Measurements from ENCODE around the gene RASSF7. TPM values are rescaled to one million over a fixed set of nuclear protein-coding genes. Genes with fewer than 3 reads are reported as not detected.
A peak's percentile ranks its signal among the peaks of the same experiment; 100 is the strongest.

Gene RASSF7
- total and polyA plus RNA-seq, 10 of the 15 experiments (the other 5 are each of a cell fraction or from before 2014, with no cell fraction given), result 0.39 to 29.7 (median 13.2) TPM

DNA sequence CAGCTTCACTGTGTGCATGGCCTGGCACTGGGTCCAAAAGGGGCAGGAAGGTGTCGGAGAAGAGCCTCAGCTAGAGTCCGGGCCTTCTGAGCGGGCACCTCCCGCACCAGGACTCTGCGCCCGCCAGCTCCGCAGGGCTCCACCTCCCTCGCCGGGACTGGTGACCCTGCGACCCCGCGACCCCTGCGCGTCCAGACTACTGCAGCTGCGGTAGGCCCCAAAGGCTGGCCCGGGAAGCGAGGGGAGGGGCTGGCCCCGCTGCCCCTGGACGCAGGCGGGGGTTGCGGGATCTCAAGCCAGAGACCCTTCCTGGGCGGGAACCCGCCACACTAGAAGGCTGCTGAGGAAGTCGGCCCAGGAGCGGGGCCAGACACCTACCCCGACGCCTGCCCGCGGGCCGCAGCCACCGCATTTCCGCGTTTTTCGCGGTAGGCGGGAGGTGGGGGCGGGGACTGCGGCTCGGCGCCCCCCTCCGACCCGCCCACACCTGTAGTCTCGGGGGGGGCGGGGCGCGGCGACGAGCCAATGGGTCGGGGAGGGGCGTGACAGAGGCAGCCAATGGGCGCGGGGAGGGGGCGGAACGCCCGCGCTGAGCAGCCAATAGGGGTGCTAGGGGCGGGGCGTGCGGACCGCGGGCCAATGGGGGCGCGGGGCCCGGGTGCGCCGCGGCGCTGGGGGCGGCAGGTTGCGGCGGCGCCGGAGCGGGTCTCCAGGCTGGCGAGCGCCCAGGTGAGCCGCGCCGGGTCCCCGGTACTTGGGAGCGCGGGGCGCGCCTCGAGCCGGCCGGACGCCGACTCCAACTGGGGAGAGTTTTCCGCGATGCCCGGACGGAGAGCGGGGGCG lies at the start of gene RASSF7, which contains the start of gene LMNTD2 (continued):
- TF ChIP-seq, protein P1, sequence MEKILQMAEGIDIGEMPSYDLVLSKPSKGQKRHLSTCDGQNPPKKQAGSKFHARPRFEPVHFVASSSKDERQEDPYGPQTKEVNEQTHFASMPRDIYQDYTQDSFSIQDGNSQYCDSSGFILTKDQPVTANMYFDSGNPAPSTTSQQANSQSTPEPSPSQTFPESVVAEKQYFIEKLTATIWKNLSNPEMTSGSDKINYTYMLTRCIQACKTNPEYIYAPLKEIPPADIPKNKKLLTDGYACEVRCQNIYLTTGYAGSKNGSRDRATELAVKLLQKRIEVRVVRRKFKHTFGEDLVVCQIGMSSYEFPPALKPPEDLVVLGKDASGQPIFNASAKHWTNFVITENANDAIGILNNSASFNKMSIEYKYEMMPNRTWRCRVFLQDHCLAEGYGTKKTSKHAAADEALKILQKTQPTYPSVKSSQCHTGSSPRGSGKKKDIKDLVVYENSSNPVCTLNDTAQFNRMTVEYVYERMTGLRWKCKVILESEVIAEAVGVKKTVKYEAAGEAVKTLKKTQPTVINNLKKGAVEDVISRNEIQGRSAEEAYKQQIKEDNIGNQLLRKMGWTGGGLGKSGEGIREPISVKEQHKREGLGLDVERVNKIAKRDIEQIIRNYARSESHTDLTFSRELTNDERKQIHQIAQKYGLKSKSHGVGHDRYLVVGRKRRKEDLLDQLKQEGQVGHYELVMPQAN (conservative IDR thresholded peaks at IDR 0.05), result peak; percentile 83
- TF ChIP-seq POU2F2 (IDR thresholded peaks at IDR 0.05; ENCODE audit: borderline replicate concordance, low read depth, low read length), result no peak
- TF ChIP-seq CBFB (IDR thresholded peaks at IDR 0.05; ENCODE audit: low read depth), result no peak
- TF ChIP-seq LARP7 (IDR thresholded peaks at IDR 0.05), result peak; percentile 59
- peak; percentile 89; the same call in 1 of the 2 replicates for TF ChIP-seq CHD2 (IDR thresholded peaks at IDR 0.05; ENCODE audit: borderline replicate concordance, low read depth, low read length)
- peak in 1 of 2 experiments; percentile 72; a peak in 2 of 3 replicates for TF ChIP-seq EGR1 (IDR thresholded peaks at IDR 0.05; ENCODE audit: borderline replicate concordance in 1 of 2, low read depth in 2 of 2, low read length in 2 of 2)
- TF ChIP-seq NR2C2 (IDR thresholded peaks at IDR 0.05; ENCODE audit: borderline replicate concordance, control insufficient read depth, insufficient read length, low read depth), result no peak
- TF ChIP-seq CEBPB (IDR thresholded peaks at IDR 0.05; ENCODE audit: borderline replicate concordance in 1 of 2, low read depth in 2 of 2, low read length in 2 of 2), result no peak
- TF ChIP-seq ASH2L (IDR thresholded peaks at IDR 0.05; ENCODE audit: borderline replicate concordance, low read depth), result no peak
- TF ChIP-seq, protein P2, sequence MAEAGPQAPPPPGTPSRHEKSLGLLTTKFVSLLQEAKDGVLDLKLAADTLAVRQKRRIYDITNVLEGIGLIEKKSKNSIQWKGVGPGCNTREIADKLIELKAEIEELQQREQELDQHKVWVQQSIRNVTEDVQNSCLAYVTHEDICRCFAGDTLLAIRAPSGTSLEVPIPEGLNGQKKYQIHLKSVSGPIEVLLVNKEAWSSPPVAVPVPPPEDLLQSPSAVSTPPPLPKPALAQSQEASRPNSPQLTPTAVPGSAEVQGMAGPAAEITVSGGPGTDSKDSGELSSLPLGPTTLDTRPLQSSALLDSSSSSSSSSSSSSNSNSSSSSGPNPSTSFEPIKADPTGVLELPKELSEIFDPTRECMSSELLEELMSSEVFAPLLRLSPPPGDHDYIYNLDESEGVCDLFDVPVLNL (IDR thresholded peaks at IDR 0.05; ENCODE audit: low read depth, low read length), result no peak
- TF ChIP-seq CREB1 (IDR thresholded peaks at IDR 0.05; ENCODE audit: low read depth), result 0 out of 2 replicates have a peak, but pooled peaks have one; percentile 28
- TF ChIP-seq, protein P3, sequence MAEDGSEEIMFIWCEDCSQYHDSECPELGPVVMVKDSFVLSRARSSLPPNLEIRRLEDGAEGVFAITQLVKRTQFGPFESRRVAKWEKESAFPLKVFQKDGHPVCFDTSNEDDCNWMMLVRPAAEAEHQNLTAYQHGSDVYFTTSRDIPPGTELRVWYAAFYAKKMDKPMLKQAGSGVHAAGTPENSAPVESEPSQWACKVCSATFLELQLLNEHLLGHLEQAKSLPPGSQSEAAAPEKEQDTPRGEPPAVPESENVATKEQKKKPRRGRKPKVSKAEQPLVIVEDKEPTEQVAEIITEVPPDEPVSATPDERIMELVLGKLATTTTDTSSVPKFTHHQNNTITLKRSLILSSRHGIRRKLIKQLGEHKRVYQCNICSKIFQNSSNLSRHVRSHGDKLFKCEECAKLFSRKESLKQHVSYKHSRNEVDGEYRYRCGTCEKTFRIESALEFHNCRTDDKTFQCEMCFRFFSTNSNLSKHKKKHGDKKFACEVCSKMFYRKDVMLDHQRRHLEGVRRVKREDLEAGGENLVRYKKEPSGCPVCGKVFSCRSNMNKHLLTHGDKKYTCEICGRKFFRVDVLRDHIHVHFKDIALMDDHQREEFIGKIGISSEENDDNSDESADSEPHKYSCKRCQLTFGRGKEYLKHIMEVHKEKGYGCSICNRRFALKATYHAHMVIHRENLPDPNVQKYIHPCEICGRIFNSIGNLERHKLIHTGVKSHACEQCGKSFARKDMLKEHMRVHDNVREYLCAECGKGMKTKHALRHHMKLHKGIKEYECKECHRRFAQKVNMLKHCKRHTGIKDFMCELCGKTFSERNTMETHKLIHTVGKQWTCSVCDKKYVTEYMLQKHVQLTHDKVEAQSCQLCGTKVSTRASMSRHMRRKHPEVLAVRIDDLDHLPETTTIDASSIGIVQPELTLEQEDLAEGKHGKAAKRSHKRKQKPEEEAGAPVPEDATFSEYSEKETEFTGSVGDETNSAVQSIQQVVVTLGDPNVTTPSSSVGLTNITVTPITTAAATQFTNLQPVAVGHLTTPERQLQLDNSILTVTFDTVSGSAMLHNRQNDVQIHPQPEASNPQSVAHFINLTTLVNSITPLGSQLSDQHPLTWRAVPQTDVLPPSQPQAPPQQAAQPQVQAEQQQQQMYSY (CRISPR knock-in tag; IDR thresholded peaks at IDR 0.05), result no peak
- TF ChIP-seq, protein P4, sequence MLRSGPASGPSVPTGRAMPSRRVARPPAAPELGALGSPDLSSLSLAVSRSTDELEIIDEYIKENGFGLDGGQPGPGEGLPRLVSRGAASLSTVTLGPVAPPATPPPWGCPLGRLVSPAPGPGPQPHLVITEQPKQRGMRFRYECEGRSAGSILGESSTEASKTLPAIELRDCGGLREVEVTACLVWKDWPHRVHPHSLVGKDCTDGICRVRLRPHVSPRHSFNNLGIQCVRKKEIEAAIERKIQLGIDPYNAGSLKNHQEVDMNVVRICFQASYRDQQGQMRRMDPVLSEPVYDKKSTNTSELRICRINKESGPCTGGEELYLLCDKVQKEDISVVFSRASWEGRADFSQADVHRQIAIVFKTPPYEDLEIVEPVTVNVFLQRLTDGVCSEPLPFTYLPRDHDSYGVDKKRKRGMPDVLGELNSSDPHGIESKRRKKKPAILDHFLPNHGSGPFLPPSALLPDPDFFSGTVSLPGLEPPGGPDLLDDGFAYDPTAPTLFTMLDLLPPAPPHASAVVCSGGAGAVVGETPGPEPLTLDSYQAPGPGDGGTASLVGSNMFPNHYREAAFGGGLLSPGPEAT (IDR thresholded peaks at IDR 0.05; ENCODE audit: low read depth), result no peak
- no peak for TF ChIP-seq ZNF384 (IDR thresholded peaks at IDR 0.05; ENCODE audit: borderline replicate concordance, low read depth, low read length)
- TF ChIP-seq WRNIP1 (IDR thresholded peaks at IDR 0.05; ENCODE audit: borderline replicate concordance, low read depth, low read length), result no peak
- TF ChIP-seq, protein P5, sequence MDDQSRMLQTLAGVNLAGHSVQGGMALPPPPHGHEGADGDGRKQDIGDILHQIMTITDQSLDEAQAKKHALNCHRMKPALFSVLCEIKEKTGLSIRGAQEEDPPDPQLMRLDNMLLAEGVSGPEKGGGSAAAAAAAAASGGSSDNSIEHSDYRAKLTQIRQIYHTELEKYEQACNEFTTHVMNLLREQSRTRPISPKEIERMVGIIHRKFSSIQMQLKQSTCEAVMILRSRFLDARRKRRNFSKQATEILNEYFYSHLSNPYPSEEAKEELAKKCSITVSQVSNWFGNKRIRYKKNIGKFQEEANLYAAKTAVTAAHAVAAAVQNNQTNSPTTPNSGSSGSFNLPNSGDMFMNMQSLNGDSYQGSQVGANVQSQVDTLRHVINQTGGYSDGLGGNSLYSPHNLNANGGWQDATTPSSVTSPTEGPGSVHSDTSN (IDR thresholded peaks at IDR 0.05; ENCODE audit: insufficient replicate concordance, low read depth, low read length), result no peak
- TF ChIP-seq TBL1XR1 (IDR thresholded peaks at IDR 0.05; ENCODE audit: low read depth, low read length), result no peak
- peak; percentile 98 for TF ChIP-seq NFYB (IDR thresholded peaks at IDR 0.05; ENCODE audit: insufficient read depth, low read depth, low read length)
- TF ChIP-seq SREBF2 (IDR thresholded peaks at IDR 0.05; ENCODE audit: low read length), result no peak

All from GM12878 (cell line).